OCI-LY1 (cell line): ENCODE measurements around the gene PLEKHH1.

Source experiments
- EZH2 ChIP-seq: fragments of 200-600 bp; sonication (generic), shearing (Covaris generic); IDR thresholded peaks from 2 replicates; pipeline ENCODE4 v1.8.0; 2017; ENCODE audit warnings: borderline replicate concordance, mixed run types, mild to moderate bottlenecking, antibody characterized with exemption, low read length, moderate library complexity, mixed read lengths
- TF ChIP-seq, protein P1 (sequence below): fragments of 200-600 bp; sonication (generic), shearing (Covaris generic); IDR thresholded peaks from 2 replicates; pipeline ENCODE4 v1.5.1; 2017; ENCODE audit warnings: mild to moderate bottlenecking, antibody characterized with exemption, low read length, moderate library complexity, mixed read lengths

DNA sequence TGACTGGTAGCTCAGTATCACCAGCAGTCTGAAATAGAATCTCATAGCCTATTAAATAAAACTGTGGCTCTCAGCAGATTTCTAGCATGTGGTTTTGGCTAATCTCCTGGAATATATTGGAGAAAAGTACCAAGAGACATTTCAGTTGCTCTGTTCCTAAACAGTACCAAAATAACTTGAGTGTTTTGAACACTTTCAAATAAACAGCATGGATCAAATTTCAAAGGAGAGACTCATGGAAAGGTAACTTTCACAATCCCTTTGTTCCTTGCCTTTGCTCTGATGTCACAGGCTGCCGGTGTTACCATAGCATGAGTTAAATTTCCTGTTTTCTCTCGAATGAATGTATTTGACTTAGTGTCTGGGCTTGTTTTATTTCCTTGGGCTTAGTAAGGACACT lies 90.0 kb downstream of the PLEKHH1 start:
- TF ChIP-seq EZH2, result no peak
- TF ChIP-seq, protein P1, sequence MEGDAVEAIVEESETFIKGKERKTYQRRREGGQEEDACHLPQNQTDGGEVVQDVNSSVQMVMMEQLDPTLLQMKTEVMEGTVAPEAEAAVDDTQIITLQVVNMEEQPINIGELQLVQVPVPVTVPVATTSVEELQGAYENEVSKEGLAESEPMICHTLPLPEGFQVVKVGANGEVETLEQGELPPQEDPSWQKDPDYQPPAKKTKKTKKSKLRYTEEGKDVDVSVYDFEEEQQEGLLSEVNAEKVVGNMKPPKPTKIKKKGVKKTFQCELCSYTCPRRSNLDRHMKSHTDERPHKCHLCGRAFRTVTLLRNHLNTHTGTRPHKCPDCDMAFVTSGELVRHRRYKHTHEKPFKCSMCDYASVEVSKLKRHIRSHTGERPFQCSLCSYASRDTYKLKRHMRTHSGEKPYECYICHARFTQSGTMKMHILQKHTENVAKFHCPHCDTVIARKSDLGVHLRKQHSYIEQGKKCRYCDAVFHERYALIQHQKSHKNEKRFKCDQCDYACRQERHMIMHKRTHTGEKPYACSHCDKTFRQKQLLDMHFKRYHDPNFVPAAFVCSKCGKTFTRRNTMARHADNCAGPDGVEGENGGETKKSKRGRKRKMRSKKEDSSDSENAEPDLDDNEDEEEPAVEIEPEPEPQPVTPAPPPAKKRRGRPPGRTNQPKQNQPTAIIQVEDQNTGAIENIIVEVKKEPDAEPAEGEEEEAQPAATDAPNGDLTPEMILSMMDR, result no peak
